Stromal cell of bone marrow (primary cell): Measurements from ENCODE around the gene PTPRE.

Experiments used
- DNase-seq: peaks from one replicate; pipeline ENCODE4 v3.0.0-alpha.2; 2012; ENCODE audit warnings: low read depth

Gene PTPRE

GRCh38 chr10:128095027-128095752 is 188.3 kb downstream of the PTPRE start:
- DNase-seq, result no peak

- DNase-seq, result no peak
Measured at GRCh38 chr10:128095753-128096469, 189.0 kb downstream of the PTPRE start.

GRCh38 chr10:128096486-128097199 is 189.7 kb downstream of the PTPRE start:
- peak; percentile 52 for DNase-seq

GRCh38 chr10:128097783-128098182 is 190.9 kb downstream of the PTPRE start:
- DNase-seq, result no peak

GRCh38 chr10:128098631-128099030 is 191.7 kb downstream of the PTPRE start:
- DNase-seq, result no peak

- no peak for DNase-seq
Measured at GRCh38 chr10:128099901-128100300, 193.0 kb downstream of the PTPRE start.

GRCh38 chr10:128101901-128102300 is 195.0 kb downstream of the PTPRE start:
- no peak for DNase-seq

GRCh38 chr10:128102480-128103228 is 195.8 kb downstream of the PTPRE start:
- no peak for DNase-seq

GRCh38 chr10:128103229-128103714 is 196.4 kb downstream of the PTPRE start:
- DNase-seq, result no peak

- DNase-seq, result no peak
Measured at GRCh38 chr10:128105383-128105782, 198.5 kb downstream of the PTPRE start.

- DNase-seq, result no peak
Measured at GRCh38 chr10:128109707-128110106, 202.8 kb downstream of the PTPRE start.

- no peak for DNase-seq
Measured at GRCh38 chr10:128110339-128110738, 203.4 kb downstream of the PTPRE start.

GRCh38 chr10:128111696-128112095 is 204.8 kb downstream of the PTPRE start:
- no peak for DNase-seq

- no peak for DNase-seq
Measured at GRCh38 chr10:128113026-128113425, 206.1 kb downstream of the PTPRE start.

GRCh38 chr10:128114901-128115300 is 208.0 kb downstream of the PTPRE start:
- DNase-seq, result no peak

- no peak for DNase-seq
Measured at GRCh38 chr10:128115356-128115755, 208.5 kb downstream of the PTPRE start.

- DNase-seq, result no peak
Measured at GRCh38 chr10:128116187-128116586, 209.3 kb downstream of the PTPRE start.

GRCh38 chr10:128116851-128117615 is 210.1 kb downstream of the PTPRE start:
- DNase-seq, result no peak

GRCh38 chr10:128121750-128122412 is 215.0 kb downstream of the PTPRE start:
- no peak for DNase-seq

GRCh38 chr10:128122931-128123330 is 216.0 kb downstream of the PTPRE start:
- DNase-seq, result no peak

- DNase-seq, result no peak
Measured at GRCh38 chr10:128123846-128124245, 216.9 kb downstream of the PTPRE start.
